ENCODE data around the gene TADA2B.

TADA2B gene

GRCh38 chr4:7024336-7024890, 18.8 kb upstream of the TADA2B start:
- no peaks in the 10 kb centered on the region for H3K9me3 Mint-ChIP-seq
- H3K36me3 Mint-ChIP-seq = peaks cover 79% of the 10 kb centered on the region
- no peak for ATAC-seq
- H3K27me3 Mint-ChIP-seq = no peaks in the 10 kb centered on the region
- H3K4me3 Mint-ChIP-seq = no peak overlapping the region
- no peak overlapping the region for H3K27ac Mint-ChIP-seq
- H3K4me1 Mint-ChIP-seq = peaks cover 16% of the 10 kb centered on the region

DNA sequence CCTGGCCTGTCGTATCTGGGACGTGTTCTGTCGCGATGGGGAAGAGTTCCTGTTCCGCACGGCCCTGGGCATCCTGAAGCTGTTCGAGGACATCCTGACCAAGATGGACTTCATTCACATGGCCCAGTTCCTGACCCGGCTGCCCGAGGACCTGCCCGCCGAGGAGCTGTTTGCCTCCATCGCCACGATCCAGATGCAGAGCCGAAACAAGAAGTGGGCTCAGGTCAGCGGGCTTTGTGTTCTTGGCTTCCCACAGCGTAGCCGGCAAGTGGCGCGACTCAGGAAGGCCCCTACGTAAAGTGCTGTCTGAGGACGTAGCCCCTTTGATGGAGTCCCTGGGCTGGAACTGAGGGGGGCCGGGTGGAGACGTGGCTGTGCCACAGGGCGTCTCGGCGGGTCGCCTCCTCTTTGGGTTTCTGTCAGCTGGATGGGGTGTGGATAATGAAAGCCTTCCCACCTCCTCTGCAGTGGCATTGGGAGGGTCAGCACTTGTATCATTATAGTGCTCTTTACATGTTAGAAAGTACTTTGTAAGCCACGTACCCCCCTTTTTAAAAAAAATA, 18.1 kb upstream of the TADA2B start:
- H3K36me3 Mint-ChIP-seq = peaks cover 83% of the 10 kb centered on the region
- no peaks in the 10 kb centered on the region for H3K27me3 Mint-ChIP-seq
- H3K27ac Mint-ChIP-seq = no peak overlapping the region
- no peak for ATAC-seq
- H3K4me3 Mint-ChIP-seq = no peak overlapping the region
- H3K9me3 Mint-ChIP-seq = no peaks in the 10 kb centered on the region
- H3K4me1 Mint-ChIP-seq = peaks cover 16% of the 10 kb centered on the region

GRCh38 chr4:7026107-7026506, 17.1 kb upstream of the TADA2B start:
- Mint-ChIP-seq H3K9me3 (no peaks in the 10 kb centered on the region), H3K4me3 (no peak overlapping the region), H3K36me3 (peaks cover 83% of the 10 kb centered on the region), H3K27ac (no peak overlapping the region), H3K4me1 (peaks cover 16% of the 10 kb centered on the region), H3K27me3 (no peaks in the 10 kb centered on the region)
- no peak for ATAC-seq

DNA sequence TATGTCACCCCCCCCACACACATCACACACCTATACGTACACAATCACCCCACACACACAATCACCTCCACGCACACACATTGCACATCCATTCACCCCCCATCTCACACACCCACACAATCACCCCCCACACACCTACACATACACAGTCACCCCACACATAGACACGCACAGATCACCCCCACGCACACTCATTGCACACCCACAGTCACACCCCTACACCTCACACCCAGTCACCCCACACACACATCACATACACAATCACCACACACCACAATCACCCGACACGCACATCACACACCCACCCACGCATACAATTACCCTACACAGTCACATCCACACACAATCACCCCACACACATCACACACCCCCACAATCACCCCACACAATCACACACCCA, 15.9 kb upstream of the TADA2B start:
- Mint-ChIP-seq H3K27ac (no peak overlapping the region), H3K36me3 (peaks cover 79% of the 10 kb centered on the region), H3K9me3 (no peaks in the 10 kb centered on the region), H3K27me3 (no peaks in the 10 kb centered on the region), H3K4me3 (no peak overlapping the region), H3K4me1 (peaks cover 16% of the 10 kb centered on the region)
- no peak for ATAC-seq

- H3K27ac Mint-ChIP-seq = no peak overlapping the region
- H3K36me3 Mint-ChIP-seq = peaks cover 76% of the 10 kb centered on the region
- H3K4me1 Mint-ChIP-seq = peaks cover 16% of the 10 kb centered on the region
- no peak for ATAC-seq
- no peaks in the 10 kb centered on the region for H3K9me3 Mint-ChIP-seq
- H3K27me3 Mint-ChIP-seq = no peaks in the 10 kb centered on the region
- H3K4me3 Mint-ChIP-seq = no peak overlapping the region
Measured at GRCh38 chr4:7027913-7028312, 15.3 kb upstream of the TADA2B start.

- Mint-ChIP-seq H3K27ac (no peak overlapping the region), H3K27me3 (no peaks in the 10 kb centered on the region), H3K36me3 (peaks cover 67% of the 10 kb centered on the region), H3K4me3 (no peak overlapping the region), H3K4me1 (peaks cover 16% of the 10 kb centered on the region), H3K9me3 (no peaks in the 10 kb centered on the region)
- ATAC-seq = no peak
Measured at GRCh38 chr4:7029212-7029611, 14.0 kb upstream of the TADA2B start.

DNA sequence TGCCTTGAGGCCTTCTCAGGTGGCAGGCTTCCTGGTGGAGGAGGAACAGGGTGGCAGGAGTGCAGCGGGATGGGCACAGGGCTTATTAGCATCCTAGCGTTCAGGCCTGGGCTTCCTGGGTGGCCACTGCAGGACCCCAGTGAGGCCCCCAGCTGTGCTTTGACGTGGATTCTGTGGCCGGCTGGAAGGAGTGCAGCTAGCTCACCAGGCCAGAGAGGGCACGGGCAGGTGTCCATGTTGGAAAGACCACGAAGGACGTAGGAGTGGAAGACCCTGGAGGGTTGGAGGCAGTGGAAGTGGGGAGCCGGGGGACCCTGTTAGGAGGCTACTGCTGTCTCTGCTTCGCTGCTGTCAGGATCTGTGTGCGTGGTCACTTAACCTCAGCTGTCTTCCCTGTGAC, 13.3 kb upstream of the TADA2B start:
- H3K27me3 Mint-ChIP-seq = no peaks in the 10 kb centered on the region
- ATAC-seq = no peak
- no peaks in the 10 kb centered on the region for H3K9me3 Mint-ChIP-seq
- H3K27ac Mint-ChIP-seq = no peak overlapping the region
- no peak overlapping the region for H3K4me3 Mint-ChIP-seq
- H3K36me3 Mint-ChIP-seq = peaks cover 60% of the 10 kb centered on the region
- H3K4me1 Mint-ChIP-seq = peaks cover 16% of the 10 kb centered on the region

GRCh38 chr4:7030856-7031255, 12.3 kb upstream of the TADA2B start:
- no peaks in the 10 kb centered on the region for H3K27me3 Mint-ChIP-seq
- H3K4me1 Mint-ChIP-seq = peaks cover 16% of the 10 kb centered on the region
- peaks cover 54% of the 10 kb centered on the region for H3K36me3 Mint-ChIP-seq
- no peak for ATAC-seq
- H3K27ac Mint-ChIP-seq = no peak overlapping the region
- no peak overlapping the region for H3K4me3 Mint-ChIP-seq
- H3K9me3 Mint-ChIP-seq = no peaks in the 10 kb centered on the region

GRCh38 chr4:7031558-7032449, 11.4 kb upstream of the TADA2B start:
- H3K27ac Mint-ChIP-seq = no peak overlapping the region

GRCh38 chr4:7032596-7032995, 10.6 kb upstream of the TADA2B start:
- no peak for ATAC-seq
- no peaks in the 10 kb centered on the region for H3K27me3 Mint-ChIP-seq
- peaks cover 37% of the 10 kb centered on the region for H3K36me3 Mint-ChIP-seq

More at GRCh38 chr4:7031558-7032449, 11.4 kb upstream of the TADA2B start:
- ATAC-seq = no peak
- Mint-ChIP-seq H3K27me3 (no peaks in the 10 kb centered on the region), H3K9me3 (no peaks in the 10 kb centered on the region), H3K36me3 (peaks cover 45% of the 10 kb centered on the region), H3K4me3 (no peak overlapping the region), H3K4me1 (peaks cover 16% of the 10 kb centered on the region)

DNA sequence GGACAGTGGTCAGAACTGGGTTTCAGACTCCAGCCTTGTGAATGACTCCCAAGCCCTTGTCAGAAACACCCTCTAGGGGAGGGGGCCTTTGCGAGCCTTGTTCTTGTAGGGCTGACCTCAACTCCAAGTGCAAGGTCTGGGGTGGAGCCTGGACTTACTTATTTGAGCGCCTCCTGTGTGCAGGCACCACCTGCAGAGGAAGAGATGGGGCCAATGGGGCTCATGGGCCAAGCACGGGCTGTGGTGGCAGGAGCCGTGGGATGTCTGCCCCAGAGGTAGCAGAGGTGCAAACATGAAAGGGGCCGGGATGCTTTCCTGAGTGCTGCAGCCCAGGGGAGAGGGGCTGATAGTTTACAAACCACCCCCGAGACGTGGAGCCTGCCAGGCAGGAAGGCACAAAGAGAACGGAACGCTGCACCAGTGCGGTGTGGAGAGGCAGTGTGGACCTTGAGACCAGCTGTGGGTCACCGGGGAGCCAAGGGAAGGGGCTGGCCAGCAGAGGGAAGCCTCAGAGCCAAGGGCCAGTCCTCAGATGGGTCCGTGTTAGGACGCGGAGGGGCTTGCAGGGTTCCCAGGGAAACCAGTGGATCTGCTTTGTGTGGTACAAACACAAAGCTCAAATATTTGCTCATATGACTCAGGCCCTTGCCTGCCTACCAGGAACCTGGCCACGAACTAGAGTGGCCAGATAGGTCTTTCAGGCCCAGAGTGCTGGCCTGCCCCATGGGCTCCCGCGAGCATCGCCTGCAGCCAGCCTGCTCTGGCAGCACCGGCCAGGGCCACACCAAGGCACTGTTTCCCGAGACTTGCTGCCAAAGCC, 8.7 kb upstream of the TADA2B start:
- H3K27ac Mint-ChIP-seq = no peak overlapping the region
- no peak overlapping the region for H3K4me3 Mint-ChIP-seq
- H3K36me3 Mint-ChIP-seq = peaks cover 20% of the 10 kb centered on the region
- H3K9me3 Mint-ChIP-seq = no peaks in the 10 kb centered on the region
- no peaks in the 10 kb centered on the region for H3K27me3 Mint-ChIP-seq
- no peaks in the 10 kb centered on the region for H3K4me1 Mint-ChIP-seq
- no peak for ATAC-seq

More at GRCh38 chr4:7032596-7032995, 10.6 kb upstream of the TADA2B start:
- Mint-ChIP-seq H3K27ac (no peak overlapping the region), H3K9me3 (no peaks in the 10 kb centered on the region), H3K4me3 (no peak overlapping the region), H3K4me1 (peaks cover 13% of the 10 kb centered on the region)

DNA sequence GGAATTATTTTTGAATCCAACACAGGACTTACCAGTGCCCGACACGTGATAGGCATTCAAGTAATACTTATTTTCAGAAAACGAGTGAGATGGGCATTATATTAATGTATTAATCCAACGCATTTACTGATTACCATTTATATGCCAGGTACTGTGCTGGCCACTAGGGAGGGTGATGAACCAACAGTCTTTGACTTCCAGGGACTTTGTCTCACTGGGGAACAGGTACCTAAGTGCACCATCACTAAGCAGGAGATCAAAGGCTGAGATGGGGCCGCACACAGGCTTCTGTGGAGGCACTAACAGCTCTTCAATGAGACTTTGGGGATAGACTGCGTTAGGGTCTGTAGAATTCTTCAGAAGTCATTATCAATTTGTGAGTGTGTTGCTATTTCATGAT, 5.7 kb upstream of the TADA2B start:
- H3K9me3 Mint-ChIP-seq = no peaks in the 10 kb centered on the region
- no peak for ATAC-seq
- H3K4me3 Mint-ChIP-seq = no peak overlapping the region
- no peaks in the 10 kb centered on the region for H3K27me3 Mint-ChIP-seq
- no peak overlapping the region for H3K27ac Mint-ChIP-seq
- H3K4me1 Mint-ChIP-seq = peaks cover 10% of the 10 kb centered on the region
- H3K36me3 Mint-ChIP-seq = no peaks in the 10 kb centered on the region

DNA sequence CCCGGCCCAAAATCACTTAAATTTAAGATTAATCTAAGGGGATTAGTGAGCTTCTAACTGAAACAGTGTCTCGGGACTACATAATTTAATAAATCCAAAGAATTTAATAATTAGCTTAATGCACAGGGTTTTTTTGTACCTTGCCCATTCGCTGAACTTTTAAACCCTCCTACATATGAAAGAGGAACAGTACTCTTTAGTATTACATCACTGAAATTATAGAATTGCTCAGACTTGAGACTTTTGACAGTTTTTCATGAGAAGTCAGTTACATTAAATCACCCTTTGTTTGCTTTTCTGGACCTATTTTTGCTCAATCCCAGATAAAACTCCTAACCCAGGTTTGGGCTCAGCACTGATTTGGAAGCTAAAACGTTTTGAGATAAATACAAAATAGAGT, 2.4 kb upstream of the TADA2B start:
- no peak overlapping the region for H3K27ac Mint-ChIP-seq
- no peak for ATAC-seq
- no peak overlapping the region for H3K4me3 Mint-ChIP-seq
- H3K9me3 Mint-ChIP-seq = no peaks in the 10 kb centered on the region
- H3K27me3 Mint-ChIP-seq = no peaks in the 10 kb centered on the region
- peaks cover 36% of the 10 kb centered on the region for H3K4me1 Mint-ChIP-seq
- peaks cover 5% of the 10 kb centered on the region for H3K36me3 Mint-ChIP-seq

- Mint-ChIP-seq H3K27me3 (no peaks in the 10 kb centered on the region), H3K4me1 (peaks cover 40% of the 10 kb centered on the region), H3K9me3 (no peaks in the 10 kb centered on the region), H3K36me3 (peaks cover 5% of the 10 kb centered on the region), H3K27ac (no peak overlapping the region), H3K4me3 (no peak overlapping the region)
- no peak for ATAC-seq
Measured at GRCh38 chr4:7041246-7041645, 1.9 kb upstream of the TADA2B start.

DNA sequence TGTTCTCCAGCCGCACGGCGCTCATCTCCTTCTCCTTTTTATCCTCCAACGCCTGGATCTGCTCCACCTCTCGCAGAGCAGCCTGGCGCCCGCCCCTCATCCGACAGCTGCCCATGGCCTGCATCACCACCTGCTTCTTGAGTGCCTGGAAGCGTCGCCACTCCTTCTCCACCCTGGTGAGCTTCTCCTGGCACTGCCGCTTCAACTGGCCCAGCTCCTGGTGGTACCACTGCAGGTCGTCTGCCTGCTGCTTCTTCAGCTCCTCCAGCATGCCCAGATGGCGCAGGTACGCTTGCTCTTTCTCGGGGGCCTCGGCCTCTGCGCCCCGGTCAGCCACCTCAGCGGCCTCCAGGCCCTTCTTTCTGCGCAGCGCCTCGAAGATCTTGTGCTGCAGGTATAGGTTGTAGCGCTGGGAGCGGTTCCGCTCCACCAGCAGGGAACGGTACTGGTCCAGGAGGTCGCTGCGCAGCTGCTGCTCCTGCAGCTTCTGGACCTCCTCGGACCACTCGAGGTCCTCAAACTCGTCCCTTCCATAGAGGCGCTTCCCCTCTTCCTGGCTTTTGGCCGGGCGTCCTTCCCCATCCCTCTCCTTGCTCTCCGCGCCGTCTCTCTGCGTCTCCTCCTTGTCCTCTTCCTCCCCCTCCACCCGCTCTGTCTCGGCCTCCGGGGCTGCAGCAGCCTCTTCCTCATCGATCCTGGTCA, 1.2 kb upstream of the TADA2B start:
- Mint-ChIP-seq H3K36me3 (peaks cover 5% of the 10 kb centered on the region), H3K27me3 (no peaks in the 10 kb centered on the region), H3K27ac (peak overlapping the region; percentile 73), H3K4me1 (peaks cover 48% of the 10 kb centered on the region), H3K4me3 (peak overlapping the region; percentile 96), H3K9me3 (no peaks in the 10 kb centered on the region)
- ATAC-seq = no peak
